PC-3 (cell line): ENCODE measurements around the gene NDC1.

Experiments used
- CTCF ChIP-seq: fragments of 300-600 bp; sonication (generic); conservative IDR thresholded peaks from 2 replicates; pipeline ENCODE4 v1.5.1; 2017; ENCODE audit warnings: antibody characterized with exemption, low read depth, mild to moderate bottlenecking, low read length
- EZH2 ChIP-seq: fragments of 300-600 bp; sonication (generic); IDR thresholded peaks from one replicate; pipeline ENCODE4 v1.6.1; 2017; ENCODE audit warnings: antibody characterized with exemption, mild to moderate bottlenecking, low read length; ENCODE audit not compliant: unreplicated experiment
- EZH2phosphoT487 ChIP-seq: fragments of 300-600 bp; sonication (generic); IDR thresholded peaks from 2 replicates; pipeline ENCODE4 v1.6.1; 2018; ENCODE audit warnings: mild to moderate bottlenecking, antibody characterized with exemption, low read length, borderline replicate concordance

- no peak for TF ChIP-seq CTCF
- TF ChIP-seq EZH2phosphoT487, result no peak
- TF ChIP-seq EZH2, result no peak
Observed at GRCh38 chr1:53822931-53823330, 15.2 kb downstream of the NDC1 start.
